ENCODE measurements around the gene GABARAPL1. TPM values are rescaled to one million over a fixed set of nuclear protein-coding genes. Genes with fewer than 3 reads are reported as not detected.
"Not testable (repeated sequence)": the region's sequence is repeated elsewhere in the genome, so short reads cannot be mapped to it uniquely, and the experiment has no call there.

Gene GABARAPL1
- total and polyA plus RNA-seq, 2 of the 13 experiments (the other 11 are each of a cell fraction or from before 2014, with no cell fraction given): 7.9 to 26.1 TPM

GRCh38 chr12:10204495-10204894, 8.2 kb upstream of the GABARAPL1 start:
- BruUV-seq (replicated peaks); DNase-seq (ENCODE audit: low spot score); H2AFZ ChIP-seq (ENCODE audit: low read length); H4K20me1 ChIP-seq (ENCODE audit: insufficient read depth, low read length); H3K4me3 ChIP-seq (replicated peaks in 1 of 3; ENCODE audit: insufficient read depth in 1 of 3, low read depth in 2 of 3, low read length in 3 of 3); CTCF ChIA-PET (ENCODE audit: low intra/inter-chr PET ratio, low total read pairs); intact Hi-C loops (cut with micrococcal nuclease; ENCODE audit: unreplicated experiment); H3K9ac ChIP-seq (ENCODE audit: insufficient read depth, low read depth, low read length); H3K9me3 ChIP-seq (ENCODE audit: low read length); FAIRE-seq; H3K27ac ChIP-seq (ENCODE audit: extremely low read length, insufficient read depth, low read length); in situ Hi-C loops (cut with HindIII; ENCODE audit: extremely low pct_ligation_motif_present, low pct_unique_long_range_greater_than_20kb); H3K4me2 ChIP-seq (ENCODE audit: low read depth, low read length); POLR2A ChIA-PET; H3K27me3 ChIP-seq (ENCODE audit: control insufficient read depth in 1 of 2, insufficient read depth in 2 of 2, low read length in 2 of 2); H3K36me3 ChIP-seq (replicated peaks in 1 of 2; ENCODE audit: control insufficient read depth in 1 of 2, insufficient read depth in 2 of 2, low read length in 2 of 2); H3K79me2 ChIP-seq (ENCODE audit: insufficient read depth, low read length); H3K4me1 ChIP-seq (ENCODE audit: insufficient read depth, low read length); ATAC-seq: not testable (repeated sequence)
- WGBS (ENCODE audit: low lambda C conversion rate): 6% methylated on average over 2 of the region's 2 CpGs

GRCh38 chr12:10205220-10205807, 7.4 kb upstream of the GABARAPL1 start:
- WGBS (ENCODE audit: low lambda C conversion rate): 15% methylated on average over 3 of the region's 3 CpGs
- Histone ChIP-seq H3K9ac (ENCODE audit: insufficient read depth, low read depth, low read length) (no peak overlapping the region), H3K79me2 (ENCODE audit: insufficient read depth, low read length) (no peaks in the 10 kb centered on the region), H3K27ac (ENCODE audit: extremely low read length, insufficient read depth, low read length) (no peak overlapping the region), H3K4me3 (replicated peaks in 1 of 3; ENCODE audit: insufficient read depth in 1 of 3, low read depth in 2 of 3, low read length in 3 of 3) (no peak overlapping the region), H3K36me3 (replicated peaks in 1 of 2; ENCODE audit: control insufficient read depth in 1 of 2, insufficient read depth in 2 of 2, low read length in 2 of 2) (no peaks in the 10 kb centered on the region), H3K4me2 (ENCODE audit: low read depth, low read length) (no peak overlapping the region), H3K9me3 (ENCODE audit: low read length) (no peaks in the 10 kb centered on the region), H2AFZ (ENCODE audit: low read length) (no peak overlapping the region), H3K4me1 (ENCODE audit: insufficient read depth, low read length) (no peaks in the 10 kb centered on the region), H3K27me3 (ENCODE audit: control insufficient read depth in 1 of 2, insufficient read depth in 2 of 2, low read length in 2 of 2) (peaks cover 0 to 3% of the 10 kb centered on the region in 2 experiments; a peak in 2 of 5 replicates), H4K20me1 (ENCODE audit: insufficient read depth, low read length) (no peaks in the 10 kb centered on the region)
- no peak for ATAC-seq
- DNase-seq (ENCODE audit: low spot score): no peak
- CTCF ChIA-PET (ENCODE audit: low intra/inter-chr PET ratio, low total read pairs): no interaction called here
- in situ Hi-C loops (cut with HindIII; ENCODE audit: extremely low pct_ligation_motif_present, low pct_unique_long_range_greater_than_20kb): no loop called here
- no peak for FAIRE-seq
- intact Hi-C loops (cut with micrococcal nuclease; ENCODE audit: unreplicated experiment): no loop called here
- POLR2A ChIA-PET: no interaction called here
- BruUV-seq (replicated peaks): no TSS peak
- TF ChIP-seq ZXDC (CRISPR knock-in tag; IDR thresholded peaks at IDR 0.05) (no peak), DZIP1 (CRISPR knock-in tag; IDR thresholded peaks at IDR 0.05) (no peak), BRD4 (CRISPR knock-in tag; IDR thresholded peaks at IDR 0.05) (no peak), TOE1 (CRISPR knock-in tag; IDR thresholded peaks at IDR 0.05) (no peak), ZFP37 (CRISPR knock-in tag; IDR thresholded peaks at IDR 0.05; ENCODE audit: borderline replicate concordance) (no peak), ZNF704 (CRISPR knock-in tag; IDR thresholded peaks at IDR 0.05; ENCODE audit: borderline replicate concordance) (no peak), KLF6 (CRISPR knock-in tag; IDR thresholded peaks at IDR 0.05) (no peak), SRF (IDR thresholded peaks at IDR 0.05; ENCODE audit: low read depth, low read length) (no peak), ZNF619 (CRISPR knock-in tag; IDR thresholded peaks at IDR 0.05) (no peak), ZFYVE20 (CRISPR knock-in tag; IDR thresholded peaks at IDR 0.05; ENCODE audit: borderline replicate concordance, low read depth) (no peak), SIX4 (CRISPR knock-in tag; IDR thresholded peaks at IDR 0.05) (no peak)
